B cell (primary cell): ENCODE results near the gene NBAS.

Source experiments
- CTCF ChIP-seq: fragments of 200-600 bp; IDR thresholded peaks from one replicate; pipeline ENCODE4 v1.8.0; 2022; ENCODE audit warnings: antibody characterized with exemption, mild to moderate bottlenecking
- EZH2 ChIP-seq: IDR thresholded peaks from 2 replicates; pipeline ENCODE4 v1.6.1; 2012; ENCODE audit warnings: borderline replicate concordance, low read depth, mild to moderate bottlenecking, moderate library complexity, low read length; ENCODE audit not compliant: insufficient read depth, poor library complexity, severe bottlenecking

GRCh38 chr2:15377202-15377601 is 183.9 kb downstream of the NBAS start:
- TF ChIP-seq CTCF (no peak), EZH2 (no peak)
